Glutamatergic neuron (in vitro differentiated cells): ENCODE data around the gene FAM161B. TPM values are rescaled to one million over a fixed set of nuclear protein-coding genes. Genes with fewer than 3 reads are reported as not detected.

Experiments
- DNase-seq: peaks from one replicate; pipeline ENCODE4 v3.0.0; 2022
- H3K27ac Mint-ChIP-seq: one replicate; pipeline ENCODE4 v1.8.0; 2020; ENCODE audit warnings: mild to moderate bottlenecking, mixed read lengths, inconsistent platforms; ENCODE audit not compliant: unreplicated experiment
- H3K27me3 Mint-ChIP-seq: one replicate; pipeline ENCODE4 v1.8.0; 2020; ENCODE audit warnings: mild to moderate bottlenecking, moderate library complexity, mixed read lengths, inconsistent platforms; ENCODE audit not compliant: unreplicated experiment
- H3K36me3 Mint-ChIP-seq: one replicate; pipeline ENCODE4 v1.8.0; 2020; ENCODE audit warnings: mild to moderate bottlenecking, mixed read lengths, inconsistent platforms; ENCODE audit not compliant: unreplicated experiment
- H3K4me1 Mint-ChIP-seq: one replicate; pipeline ENCODE4 v1.8.0; 2020; ENCODE audit warnings: mild to moderate bottlenecking, low read depth, mixed read lengths, inconsistent platforms; ENCODE audit not compliant: unreplicated experiment
- H3K4me3 Mint-ChIP-seq: one replicate; pipeline ENCODE4 v1.8.0; 2020; ENCODE audit warnings: mild to moderate bottlenecking, mixed read lengths, inconsistent platforms; ENCODE audit not compliant: unreplicated experiment
- H3K9me3 Mint-ChIP-seq: one replicate; pipeline ENCODE4 v1.8.0; 2020; ENCODE audit warnings: mild to moderate bottlenecking, moderate library complexity, mixed read lengths, inconsistent platforms; ENCODE audit not compliant: unreplicated experiment
- CTCF ChIP-seq: fragments of 200-600 bp; sonication (generic); IDR thresholded peaks from one replicate; pipeline ENCODE4 v1.5.0; 2021; ENCODE audit not compliant: partially characterized antibody, unreplicated experiment
- total RNA-seq: library from RNA; stranded (reverse); fragmentation: NEBNext Ultra II Directional; extraction: Animal tissue kit (Norgen Biotek cat#: 25700); gene quantifications from one replicate; pipeline ENCODE4 v1.2.1, GENCODE V29; 2021; ENCODE audit not compliant: unreplicated experiment

The FAM161B gene
- total RNA-seq, 1 donor from 2014 or later, result 2.8 TPM

DNA sequence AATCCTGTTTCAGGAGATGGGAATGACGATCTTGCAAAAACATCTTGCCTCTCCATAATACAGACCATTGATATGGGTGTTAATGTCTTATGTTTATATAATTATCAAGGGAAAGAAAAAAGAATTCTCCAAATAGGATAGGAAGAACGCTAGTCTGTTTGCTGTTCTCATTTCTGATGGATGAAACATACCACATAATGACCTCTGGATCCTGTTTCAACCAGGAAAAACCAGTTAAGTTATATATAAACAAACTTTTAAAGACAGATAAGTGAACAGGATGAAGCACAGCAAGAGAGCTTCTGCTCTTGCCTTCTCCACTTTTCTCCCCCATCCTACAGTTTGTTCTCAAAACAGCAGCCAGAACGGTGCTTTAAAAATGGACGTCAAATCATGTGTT is 28.0 kb upstream of the FAM161B start:
- Mint-ChIP-seq H3K4me1 (no peaks in the 10 kb centered on the region), H3K4me3 (no peak overlapping the region), H3K9me3 (no peaks in the 10 kb centered on the region), H3K27me3 (no peaks in the 10 kb centered on the region), H3K27ac (no peak overlapping the region), H3K36me3 (no peaks in the 10 kb centered on the region)
- TF ChIP-seq CTCF, result no peak
- DNase-seq, result no peak

DNA sequence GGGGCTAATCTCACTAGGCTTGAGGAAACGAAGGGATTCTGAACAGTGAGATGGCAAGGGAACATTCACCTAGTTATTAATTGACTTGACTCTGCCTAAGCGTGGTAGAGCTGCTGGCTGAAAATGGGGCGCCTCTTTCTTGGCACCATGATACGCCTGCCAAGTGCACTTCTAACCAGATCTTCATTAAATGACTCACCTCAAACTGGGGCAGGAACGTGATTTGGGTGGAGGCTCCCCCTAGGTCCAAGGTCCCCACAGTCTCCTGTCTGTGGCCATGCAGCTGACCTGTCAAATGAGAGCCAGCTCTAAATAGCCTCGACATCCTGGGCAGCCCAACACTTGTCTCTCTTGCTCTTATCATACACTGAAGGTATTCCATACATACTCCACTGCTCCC is 26.2 kb upstream of the FAM161B start:
- H3K27me3 Mint-ChIP-seq, result no peaks in the 10 kb centered on the region
- no peaks in the 10 kb centered on the region for H3K9me3 Mint-ChIP-seq
- H3K4me3 Mint-ChIP-seq, result no peak overlapping the region
- H3K36me3 Mint-ChIP-seq, result no peaks in the 10 kb centered on the region
- no peak for TF ChIP-seq CTCF
- no peaks in the 10 kb centered on the region for H3K4me1 Mint-ChIP-seq
- no peak overlapping the region for H3K27ac Mint-ChIP-seq
- no peak for DNase-seq

DNA sequence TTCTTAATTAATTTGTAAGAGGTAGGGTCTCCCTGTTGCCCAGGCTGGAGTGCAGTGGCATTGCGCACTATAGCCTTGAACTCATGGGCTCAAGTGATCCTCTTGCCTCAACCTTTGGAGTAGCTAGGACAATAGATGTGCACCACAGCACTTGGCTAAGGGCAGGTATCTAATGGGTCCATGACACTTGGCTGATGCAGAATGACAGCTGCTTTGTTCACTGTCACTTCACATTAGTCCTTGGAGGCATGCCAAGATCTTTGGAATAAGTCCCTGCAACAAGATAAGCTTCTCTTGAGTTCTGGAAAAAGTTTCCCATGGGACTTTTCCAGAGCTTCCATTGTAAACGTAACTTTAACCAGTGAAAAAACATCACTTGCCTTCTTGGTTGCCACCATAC is 23.6 kb upstream of the FAM161B start:
- Mint-ChIP-seq H3K9me3 (no peaks in the 10 kb centered on the region), H3K4me3 (no peak overlapping the region), H3K4me1 (peaks cover 3% of the 10 kb centered on the region), H3K27me3 (peaks cover 2% of the 10 kb centered on the region), H3K27ac (no peak overlapping the region), H3K36me3 (no peaks in the 10 kb centered on the region)
- no peak for DNase-seq
- no peak for TF ChIP-seq CTCF

GRCh38 chr14:73968885-73969284 is 19.0 kb upstream of the FAM161B start:
- Mint-ChIP-seq H3K27ac (peak overlapping the region; percentile 43), H3K27me3 (peaks cover 2% of the 10 kb centered on the region)
- no peak for TF ChIP-seq CTCF

DNA sequence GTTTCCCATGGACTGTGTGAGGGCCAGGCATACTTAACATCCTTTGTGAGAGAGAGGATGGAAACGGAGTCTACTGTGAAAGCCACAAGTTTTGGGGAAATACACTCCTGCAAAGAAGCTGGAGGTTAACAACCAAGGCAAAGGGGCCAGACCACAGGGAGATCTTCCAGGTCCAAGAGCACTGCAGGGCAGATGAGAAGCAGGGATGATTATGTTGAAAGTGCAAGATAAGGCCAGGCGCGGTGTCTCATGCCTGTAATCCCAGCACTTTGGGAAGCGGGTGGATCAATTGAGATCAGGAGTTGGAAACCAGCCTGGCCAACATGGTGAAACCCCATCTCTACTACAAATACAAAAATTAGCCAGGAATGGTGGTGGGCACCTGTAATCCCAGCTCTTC is 15.3 kb upstream of the FAM161B start:
- H3K27ac Mint-ChIP-seq, result peak overlapping the region; percentile 59
- no peaks in the 10 kb centered on the region for H3K36me3 Mint-ChIP-seq
- TF ChIP-seq CTCF, result no peak

More at GRCh38 chr14:73968885-73969284, 19.0 kb upstream of the FAM161B start:
- H3K4me1 Mint-ChIP-seq, result peaks cover 3% of the 10 kb centered on the region
- no peak overlapping the region for H3K4me3 Mint-ChIP-seq
- no peaks in the 10 kb centered on the region for H3K9me3 Mint-ChIP-seq
- DNase-seq, result no peak
- H3K36me3 Mint-ChIP-seq, result no peaks in the 10 kb centered on the region

More for the DNA sequence above, 15.3 kb upstream of the FAM161B start:
- Mint-ChIP-seq H3K9me3 (no peaks in the 10 kb centered on the region), H3K27me3 (peaks cover 2% of the 10 kb centered on the region), H3K4me1 (peaks cover 3% of the 10 kb centered on the region), H3K4me3 (no peak overlapping the region)
- no peak for DNase-seq
